H1 (cell line): ENCODE data around the gene ARRB1. TPM values are rescaled to one million over a fixed set of nuclear protein-coding genes. Genes with fewer than 3 reads are reported as not detected.

Experiments used
- CTCF ChIA-PET: fragments of 300-600 bp; sonication (Branson Sonifier 250); formaldehyde crosslinking; loops from one replicate; lab custom pipeline; 2021; ENCODE audit not compliant: partially characterized antibody; lab: Charles Lee
- POLR2A ChIA-PET: fragments of 300-600 bp; sonication (Branson Sonifier 250); formaldehyde crosslinking; loops from one replicate; lab custom pipeline; 2021; ENCODE audit warnings: inconsistent platforms; ENCODE audit not compliant: partially characterized antibody; lab: Charles Lee
- DNase-seq, 2 experiments: peaks; one replicate each; pipeline versions ENCODE4 v3.0.0 to v3.0.0-alpha.2; 2010 to 2022; ENCODE audit warnings: low spot score in 2 of 2, low read depth in 1 of 2, mixed read lengths in 1 of 2
- FAIRE-seq: peaks from 2 replicates; lab custom pipeline; 2011; peaks lifted over from hg19 to GRCh38; lab: Jason Lieb, UNC
- H2AFZ ChIP-seq: 2 replicates; pipeline ENCODE4 v1.8.1; 2012; ENCODE audit warnings: low read length, inconsistent platforms
- H2AK5ac ChIP-seq: 2 replicates; pipeline ENCODE4 v1.6.1; 2013; ENCODE audit warnings: low read depth, low read length
- H2BK120ac ChIP-seq: replicated peaks from 2 replicates; pipeline ENCODE3; 2013; ENCODE audit warnings: low read depth, low read length, inconsistent platforms
- H2BK12ac ChIP-seq: 2 replicates; pipeline ENCODE4 v1.6.1; 2013; ENCODE audit warnings: low read depth, low read length
- H2BK15ac ChIP-seq: 2 replicates; pipeline ENCODE4 v1.6.1; 2013; ENCODE audit warnings: low read length
- H2BK20ac ChIP-seq: 2 replicates; pipeline ENCODE4 v1.6.1; 2013; ENCODE audit warnings: low read length
- H2BK5ac ChIP-seq: 2 replicates; pipeline ENCODE4 v1.6.1; 2013; ENCODE audit warnings: low read depth, low read length
- H3K14ac ChIP-seq: 2 replicates; pipeline ENCODE4 v1.6.1; 2013; ENCODE audit warnings: inconsistent platforms; ENCODE audit not compliant: insufficient read length
- H3K18ac ChIP-seq: 2 replicates; pipeline ENCODE4 v1.6.1; 2013; ENCODE audit warnings: low read length; ENCODE audit errors: extremely low read depth
- H3K23ac ChIP-seq: 2 replicates; pipeline ENCODE4 v1.6.1; 2013; ENCODE audit warnings: inconsistent platforms; ENCODE audit not compliant: insufficient read length
- H3K23me2 ChIP-seq: 2 replicates; pipeline ENCODE4 v1.6.1; 2013; ENCODE audit warnings: low read depth, low read length
- H3K27ac ChIP-seq: 2 replicates; pipeline ENCODE4 v1.6.1; 2011; ENCODE audit warnings: low read depth, low read length, inconsistent platforms
- H3K27me3 ChIP-seq, 4 experiments: replicated peaks in 1 of 4; 1 replicate in 1 of 4; 2 replicates in 3 of 4; pipeline versions ENCODE4 v1.6.1 to v1.8.1; 2011 to 2013; ENCODE audit warnings: low read length in 3 of 4, mild to moderate bottlenecking in 3 of 4, inconsistent platforms in 2 of 4, mixed read lengths in 2 of 4, moderate library complexity in 1 of 4; ENCODE audit not compliant: control insufficient read depth in 3 of 4, insufficient read depth in 3 of 4; ENCODE audit errors: extremely low read depth in 1 of 4
- H3K36me3 ChIP-seq, 4 experiments: 2 replicates each; pipeline versions ENCODE4 v1.6.1 to v1.8.1; 2011 to 2013; ENCODE audit warnings: mild to moderate bottlenecking in 4 of 4, low read length in 3 of 4, moderate library complexity in 2 of 4, control low read depth in 1 of 4, inconsistent platforms in 1 of 4; ENCODE audit not compliant: insufficient read depth in 4 of 4, control insufficient read depth in 2 of 4
- H3K4ac ChIP-seq: replicated peaks from 2 replicates; pipeline ENCODE3; 2013; ENCODE audit warnings: low read length, low read depth, mixed read lengths, inconsistent platforms; ENCODE audit not compliant: insufficient read length
- H3K4me1 ChIP-seq, 4 experiments: replicated peaks in 1 of 4; 1 replicate in 1 of 4; 2 replicates in 3 of 4; pipeline versions ENCODE4 v1.6.1 to v1.8.1; 2011 to 2013; ENCODE audit warnings: low read length in 3 of 4, inconsistent platforms in 2 of 4, mixed read lengths in 1 of 4; ENCODE audit not compliant: insufficient read depth in 4 of 4, control insufficient read depth in 3 of 4
- H3K4me2 ChIP-seq, 2 experiments: 2 replicates each; pipeline versions ENCODE4 v1.6.1 to v1.8.1; 2011 to 2013; ENCODE audit warnings: low read depth in 2 of 2, low read length in 2 of 2, control low read depth in 1 of 2, inconsistent platforms in 1 of 2, mild to moderate bottlenecking in 1 of 2; ENCODE audit not compliant: insufficient read depth in 1 of 2
- H3K4me3 ChIP-seq, 4 experiments: fragments of 200-600, 300-600 bp in 1 of 4; sonication (generic), shearing (Covaris generic), sonication (Bioruptor Twin) in 1 of 4; 2 replicates each; pipeline versions ENCODE4 v1.5.1 to v1.8.1; 2011 to 2016; ENCODE audit warnings: low read length in 4 of 4, low read depth in 3 of 4, control low read depth in 2 of 4, inconsistent platforms in 2 of 4, mild to moderate bottlenecking in 2 of 4, mixed read lengths in 1 of 4, moderate library complexity in 1 of 4; ENCODE audit not compliant: insufficient read depth in 2 of 4; ENCODE audit errors: extremely low read depth in 1 of 4
- H3K56ac ChIP-seq: replicated peaks from 2 replicates; pipeline ENCODE3; 2013; ENCODE audit warnings: low read depth, mild to moderate bottlenecking, mixed read lengths, low read length, inconsistent platforms; ENCODE audit not compliant: insufficient read length
- H3K79me1 ChIP-seq: 2 replicates; pipeline ENCODE4 v1.6.1; 2013; ENCODE audit warnings: low read depth, low read length, control low read depth
- H3K79me2 ChIP-seq, 2 experiments: 2 replicates each; pipeline versions ENCODE4 v1.6.1 to v1.8.1; 2012 to 2013; ENCODE audit warnings: low read length in 2 of 2, mild to moderate bottlenecking in 2 of 2, inconsistent platforms in 1 of 2; ENCODE audit not compliant: insufficient read depth in 2 of 2, control insufficient read depth in 1 of 2
- H3K9ac ChIP-seq, 4 experiments: replicated peaks in 1 of 4; 1 replicate in 1 of 4; 2 replicates in 3 of 4; pipeline versions ENCODE4 v1.6.1 to v1.8.1; 2011 to 2013; ENCODE audit warnings: low read depth in 3 of 4, low read length in 3 of 4, control low read depth in 2 of 4, mild to moderate bottlenecking in 2 of 4, moderate library complexity in 2 of 4, inconsistent platforms in 1 of 4; ENCODE audit errors: extremely low read depth in 1 of 4
- H3K9me3 ChIP-seq, 2 experiments: 2 replicates each; pipeline versions ENCODE4 v1.6.1 to v1.8.1; 2012 to 2013; ENCODE audit warnings: mild to moderate bottlenecking in 2 of 2, moderate library complexity in 2 of 2, control low read depth in 1 of 2, inconsistent platforms in 1 of 2, low read depth in 1 of 2, low read length in 1 of 2, mixed read lengths in 1 of 2; ENCODE audit not compliant: insufficient read depth in 2 of 2
- H4K20me1 ChIP-seq, 2 experiments: replicated peaks in 1 of 2; 2 replicates each; pipeline versions ENCODE3 to v1.8.1; 2011 to 2013; ENCODE audit warnings: inconsistent platforms in 2 of 2, low read length in 2 of 2, mild to moderate bottlenecking in 1 of 2; ENCODE audit not compliant: insufficient read depth in 2 of 2, control insufficient read depth in 1 of 2
- H4K5ac ChIP-seq: 2 replicates; pipeline ENCODE4 v1.6.1; 2013; ENCODE audit warnings: low read length, low read depth, mixed read lengths, inconsistent platforms; ENCODE audit not compliant: insufficient read length
- H4K8ac ChIP-seq: 2 replicates; pipeline ENCODE4 v1.8.0; 2013; ENCODE audit warnings: mild to moderate bottlenecking, moderate library complexity, low read length, inconsistent platforms; ENCODE audit not compliant: insufficient read depth; ENCODE audit errors: extremely low read depth
- H4K91ac ChIP-seq: replicated peaks from 2 replicates; pipeline ENCODE3; 2013; ENCODE audit warnings: low read length, mixed read lengths, inconsistent platforms; ENCODE audit not compliant: insufficient read length
- GABPA ChIP-seq: IDR thresholded peaks from 2 replicates; pipeline ENCODE4 v1.6.1; 2011; ENCODE audit warnings: mild to moderate bottlenecking, low read length, moderate library complexity, borderline replicate concordance; ENCODE audit not compliant: insufficient read depth
- KDM5A ChIP-seq: fragments of 200-600 bp; IDR thresholded peaks from 2 replicates; pipeline ENCODE4 v1.7.1; 2012; ENCODE audit warnings: mild to moderate bottlenecking, low read length, inconsistent platforms, mixed read lengths
- NANOG ChIP-seq: IDR thresholded peaks from 2 replicates; pipeline ENCODE4 v1.6.1; 2011; ENCODE audit warnings: low read length, low read depth, mild to moderate bottlenecking, inconsistent platforms; ENCODE audit not compliant: insufficient read depth, poor library complexity, severe bottlenecking
- RAD21 ChIP-seq, 2 experiments: IDR thresholded peaks in 1 of 2; conservative IDR thresholded peaks in 1 of 2; 2 replicates each; pipeline ENCODE4 v1.6.1; 2011; ENCODE audit warnings: low read depth in 2 of 2, low read length in 2 of 2, improper control_type of control experiment in 1 of 2, inconsistent platforms in 1 of 2, mild to moderate bottlenecking in 1 of 2, moderate library complexity in 1 of 2
- YY1 ChIP-seq: IDR thresholded peaks from 2 replicates; pipeline ENCODE4 v1.6.1; 2011; ENCODE audit warnings: low read depth, mild to moderate bottlenecking, low read length
- WGBS, 2 experiments: shearing (Covaris generic) in 1 of 2; methylation state at CpG; one replicate each; pipeline versions ENCODE4 v1.1.6 to v1.1.7; 2013 to 2015; ENCODE audit warnings: low lambda C conversion rate in 2 of 2, mixed read lengths in 2 of 2, inconsistent platforms in 1 of 2, low coverage in 1 of 2, missing lambda C conversion rate in 1 of 2; ENCODE audit not compliant: insufficient replicate concordance in 2 of 2, insufficient coverage in 1 of 2, insufficient read length in 1 of 2; ENCODE audit errors: extremely low coverage in 1 of 2, missing lambda C conversion rate in 1 of 2; 5-methylcytosine and 5-hydroxymethylcytosine counted together
- polyA plus RNA-seq, 7 experiments: library from polyadenylated mRNA; depleted of rRNA in 3 of 7; stranded (reverse) in 5 of 7; unstranded in 2 of 7; fragments of >200 nt in 5 of 7; fragments of 200-250 nt in 2 of 7; gene quantifications; 1 replicate in 5 of 7; 2 replicates in 1 of 7; 4 replicates in 1 of 7; pipeline versions ENCODE4 v1.2.1 to v1.2.3, GENCODE V29; 2011 to 2013; ENCODE audit warnings: missing spikeins in 2 of 7, mixed read lengths in 2 of 7
- total RNA-seq: library from RNA; stranded (reverse); fragmentation: NEBNext Ultra II Directional; extraction: Animal tissue kit (Norgen Biotek cat#: 25700); gene quantifications from 2 replicates; pipeline ENCODE4 v1.2.1, GENCODE V29; 2021
- TF ChIP-seq, protein P1 (sequence below), 3 experiments: IDR thresholded peaks; 1 replicate in 2 of 3; 2 replicates in 1 of 3; pipeline versions ENCODE4 v1.5.1 to v1.6.1; 2011; ENCODE audit warnings: low read length in 3 of 3, mild to moderate bottlenecking in 3 of 3, inconsistent platforms in 2 of 3, low read depth in 1 of 3, moderate library complexity in 1 of 3; ENCODE audit not compliant: insufficient read depth in 1 of 3; ENCODE audit errors: control extremely low read depth in 1 of 3

The ARRB1 gene
- total and polyA plus RNA-seq, 2 of the 8 experiments (the other 6 are each of a cell fraction or from before 2014, with no cell fraction given): 9.4 to 31.8 TPM

- ChIA-PET CTCF (interaction anchor here (0.5 to 16.6 kb wide), 29 partner anchors 12 to 291 kb away, joined by 3 to 327 read pairs (median 5); partner anchors contain the start of gene RPS3), POLR2A (interaction anchor here (1.2 to 20.0 kb wide), 4 partner anchors 19 to 54 kb away, joined by 3 to 269 read pairs (median 21); partner anchors contain the start of gene RPS3)
- no peaks in the 10 kb centered on the region for H3K79me2 ChIP-seq
- H2BK5ac ChIP-seq: no peak overlapping the region
- 0 out of 2 replicates have a peak overlapping the region, but pooled peaks have one; percentile 9 for H4K8ac ChIP-seq
- H2AK5ac ChIP-seq: no peak overlapping the region
- no peak for FAIRE-seq
- TF ChIP-seq KDM5A (no peak), NANOG (peak; percentile 17), YY1 (peak; percentile 52; the same call in 1 of the 2 replicates), GABPA (peak; percentile 47; the same call in 1 of the 2 replicates), RAD21 (IDR thresholded peaks at IDR 0.05 in 1 of 2, conservative IDR thresholded peaks at IDR 0.05 in 1 of 2; ENCODE audit: low read depth in 2 of 2, low read length in 2 of 2) (peak; percentile 97 to 99)
- TF ChIP-seq, protein P1, sequence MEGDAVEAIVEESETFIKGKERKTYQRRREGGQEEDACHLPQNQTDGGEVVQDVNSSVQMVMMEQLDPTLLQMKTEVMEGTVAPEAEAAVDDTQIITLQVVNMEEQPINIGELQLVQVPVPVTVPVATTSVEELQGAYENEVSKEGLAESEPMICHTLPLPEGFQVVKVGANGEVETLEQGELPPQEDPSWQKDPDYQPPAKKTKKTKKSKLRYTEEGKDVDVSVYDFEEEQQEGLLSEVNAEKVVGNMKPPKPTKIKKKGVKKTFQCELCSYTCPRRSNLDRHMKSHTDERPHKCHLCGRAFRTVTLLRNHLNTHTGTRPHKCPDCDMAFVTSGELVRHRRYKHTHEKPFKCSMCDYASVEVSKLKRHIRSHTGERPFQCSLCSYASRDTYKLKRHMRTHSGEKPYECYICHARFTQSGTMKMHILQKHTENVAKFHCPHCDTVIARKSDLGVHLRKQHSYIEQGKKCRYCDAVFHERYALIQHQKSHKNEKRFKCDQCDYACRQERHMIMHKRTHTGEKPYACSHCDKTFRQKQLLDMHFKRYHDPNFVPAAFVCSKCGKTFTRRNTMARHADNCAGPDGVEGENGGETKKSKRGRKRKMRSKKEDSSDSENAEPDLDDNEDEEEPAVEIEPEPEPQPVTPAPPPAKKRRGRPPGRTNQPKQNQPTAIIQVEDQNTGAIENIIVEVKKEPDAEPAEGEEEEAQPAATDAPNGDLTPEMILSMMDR (IDR thresholded peaks at IDR 0.05; ENCODE audit: control extremely low read depth in 1 of 3, insufficient read depth in 1 of 3, low read depth in 1 of 3, low read length in 3 of 3): peak; percentile 89 to 98 (median 94)
- 35% methylated on average over 24 of the region's 24 CpGs; no CpG with 5 or more reads in 1 of the 2 experiments for WGBS, 2 experiments
- H3K18ac ChIP-seq: no peak overlapping the region; the same call in 1 of the 2 replicates
- H4K91ac ChIP-seq: no peak overlapping the region
- H3K27me3 ChIP-seq: no peaks in the 10 kb centered on the region
- H3K79me1 ChIP-seq: no peaks in the 10 kb centered on the region
- no peak overlapping the region for H3K14ac ChIP-seq
- H4K5ac ChIP-seq: no peak overlapping the region
- no peak overlapping the region for H2BK15ac ChIP-seq
- peaks cover 0 to 6% (median 1%) of the 10 kb centered on the region in 4 experiments; a peak in 5 of 7 replicates for H3K4me1 ChIP-seq
- no peak overlapping the region for H3K4me2 ChIP-seq
- H2BK120ac ChIP-seq: no peak overlapping the region
- no peak overlapping the region for H3K4ac ChIP-seq
- no peaks in the 10 kb centered on the region for H3K23me2 ChIP-seq
- no peak overlapping the region for H3K23ac ChIP-seq
- no peak overlapping the region for H2BK20ac ChIP-seq
- DNase-seq: peak; percentile 51 to 88
- H3K4me3 ChIP-seq: no peak overlapping the region
- peak overlapping the region; percentile 84; the same call in 1 of the 2 replicates for H2BK12ac ChIP-seq
- H4K20me1 ChIP-seq: no peaks in the 10 kb centered on the region
- H2AFZ ChIP-seq: no peak overlapping the region
- H3K9ac ChIP-seq: no peak overlapping the region
- no peaks in the 10 kb centered on the region for H3K9me3 ChIP-seq
- no peak overlapping the region for H3K56ac ChIP-seq
- no peak overlapping the region for H3K27ac ChIP-seq
- no peaks in the 10 kb centered on the region for H3K36me3 ChIP-seq
These were observed 33.1 kb upstream of the ARRB1 start for GRCh38 chr11:75384438-75385080.
